ENCODE results near the gene DDIT4.
"Not testable (repeated sequence)": the region's sequence is repeated elsewhere in the genome, so short reads cannot be mapped to it uniquely, and the experiment has no call there.

Gene DDIT4

GRCh38 chr10:72285972-72286521 is 12.3 kb downstream of the DDIT4 start:
- ChIA-PET POLR2A (interaction anchor here (0.5 to 2.7 kb wide), 3 partner anchors 11 to 38 kb away, joined by 4 to 13 read pairs (median 5); partner anchors contain the start of gene DDIT4), CTCF (interaction anchor here (0.9 to 2.0 kb wide), 4 partner anchors 11 to 56 kb away, joined by 3 to 8 read pairs (median 5); partner anchors contain the start of gene DDIT4)
- no peak for TF ChIP-seq CTCF (IDR thresholded peaks at IDR 0.05; ENCODE audit: control extremely low read depth, extremely low read depth, low read depth, missing control alignments)
- DNase-seq (ENCODE audit: extremely low spot score), result no peak

- no peak for TF ChIP-seq CTCF (IDR thresholded peaks at IDR 0.05; ENCODE audit: control extremely low read depth, extremely low read depth, low read depth, missing control alignments)
- POLR2A ChIA-PET, result interaction anchor here (0.5 to 1.4 kb wide), 5 partner anchors 13 to 805 kb away, joined by 3 to 5 read pairs (median 4); partner anchors contain the start of genes DDIT4 and P4HA1
- CTCF ChIA-PET, result interaction anchor here (1.1 to 6.1 kb wide), 7 partner anchors 11 to 159 kb away, joined by 3 to 54 read pairs (median 7); partner anchors contain the start of gene DDIT4
- DNase-seq (ENCODE audit: extremely low spot score), result no peak
Measured at GRCh38 chr10:72291019-72291532, 17.4 kb downstream of the DDIT4 start.

- TF ChIP-seq CTCF (IDR thresholded peaks at IDR 0.05; ENCODE audit: control extremely low read depth, extremely low read depth, low read depth, missing control alignments), result no peak
- CTCF ChIA-PET, result interaction anchor here (1.1 to 6.1 kb wide), 12 partner anchors 9 to 160 kb away, joined by 3 to 54 read pairs (median 4); partner anchors contain the start of gene DDIT4
- POLR2A ChIA-PET, result interaction anchor here (1.2 to 6.5 kb wide), 2 partner anchors 17 to 40 kb away, joined by 3 to 86 read pairs; partner anchors contain the start of gene DDIT4
- no peak for DNase-seq (ENCODE audit: extremely low spot score)
Measured at GRCh38 chr10:72292223-72292691, 18.5 kb downstream of the DDIT4 start.

- no peak for TF ChIP-seq CTCF (IDR thresholded peaks at IDR 0.05; ENCODE audit: control extremely low read depth, extremely low read depth, low read depth, missing control alignments)
- DNase-seq (ENCODE audit: extremely low spot score), result no peak
- CTCF ChIA-PET, result no interaction called here
- POLR2A ChIA-PET, result interaction anchor here (0.5 to 6.5 kb wide), 7 partner anchors 20 to 400 kb away, joined by 3 to 86 read pairs (median 4); partner anchors contain the start of gene DDIT4
Measured at GRCh38 chr10:72295330-72295910, 21.7 kb downstream of the DDIT4 start.

- ChIA-PET CTCF (interaction anchor here (0.9 to 2.2 kb wide), 7 partner anchors 9 to 43 kb away, joined by 3 to 13 read pairs (median 3); partner anchors contain the start of gene DDIT4), POLR2A (interaction anchor here (0.5 to 6.5 kb wide), 15 partner anchors 10 to 49 kb away, joined by 3 to 86 read pairs (median 5); partner anchors contain the start of gene DDIT4)
- DNase-seq (ENCODE audit: extremely low spot score), result not testable (repeated sequence)
Measured at GRCh38 chr10:72296829-72297280, 23.1 kb downstream of the DDIT4 start.

GRCh38 chr10:72297281-72297804 is 23.6 kb downstream of the DDIT4 start:
- ChIA-PET CTCF (interaction anchor here (1.0 to 2.2 kb wide), 6 partner anchors 9 to 27 kb away, joined by 3 to 13 read pairs (median 4); partner anchors contain the start of gene DDIT4), POLR2A (interaction anchor here (0.5 to 6.5 kb wide), 18 partner anchors 10 to 170 kb away, joined by 3 to 86 read pairs (median 4); partner anchors contain the start of gene DDIT4)
- no peak for TF ChIP-seq CTCF (IDR thresholded peaks at IDR 0.05; ENCODE audit: control extremely low read depth, extremely low read depth, low read depth, missing control alignments)
- peak; percentile 85 for DNase-seq (ENCODE audit: extremely low spot score)

All from GM10248 (cell line).